DND-41 (cell line): ENCODE measurements around the gene FAM169A.
"Not testable (repeated sequence)": the region's sequence is repeated elsewhere in the genome, so short reads cannot be mapped to it uniquely, and the experiment has no call there.

Experiments
- ATAC-seq: fragments of 200-7000 bp; cut with Tn5 transposase; 3 replicates; pipeline ENCODE4 v1.9.1; 2021; ENCODE audit warnings: low read depth; ENCODE audit not compliant: insufficient read depth
- DNase-seq: peaks from one replicate; pipeline ENCODE4 v3.0.0-alpha.2; 2020
- H2AFZ ChIP-seq: 2 replicates; pipeline ENCODE4 v1.6.0; 2012; ENCODE audit warnings: low read depth, low read length
- H3K27ac ChIP-seq: 2 replicates; pipeline ENCODE4 v1.5.1; 2012; ENCODE audit warnings: low read length, inconsistent platforms
- H3K27me3 ChIP-seq: fragments of 200-600 bp; sonication (generic); 2 replicates; pipeline ENCODE4 v1.6.0; 2012; ENCODE audit warnings: low read length, mild to moderate bottlenecking, inconsistent platforms; ENCODE audit not compliant: insufficient read depth, poor library complexity
- H3K36me3 ChIP-seq: 2 replicates; pipeline ENCODE4 v1.5.1; 2012; ENCODE audit warnings: low read length, inconsistent platforms; ENCODE audit not compliant: insufficient read depth
- H3K4me1 ChIP-seq: 2 replicates; pipeline ENCODE4 v1.5.1; 2012; ENCODE audit warnings: mild to moderate bottlenecking, low read length; ENCODE audit not compliant: insufficient read depth
- H3K4me2 ChIP-seq: 2 replicates; pipeline ENCODE4 v1.6.0; 2012; ENCODE audit warnings: mild to moderate bottlenecking, moderate library complexity, low read length, inconsistent platforms; ENCODE audit not compliant: insufficient read depth
- H3K4me3 ChIP-seq, 2 experiments: fragments of 200-600 bp in 1 of 2; shearing (Covaris generic) in 1 of 2; 2 replicates each; pipeline ENCODE4 v1.5.1; 2012 to 2016; ENCODE audit warnings: inconsistent platforms in 2 of 2, low read length in 2 of 2, mild to moderate bottlenecking in 2 of 2, low read depth in 1 of 2, moderate library complexity in 1 of 2
- H3K79me2 ChIP-seq: 2 replicates; pipeline ENCODE4 v1.6.0; 2012; ENCODE audit warnings: low read length, inconsistent platforms; ENCODE audit not compliant: insufficient read depth
- H3K9ac ChIP-seq: 2 replicates; pipeline ENCODE4 v1.6.0; 2012; ENCODE audit warnings: low read depth, mild to moderate bottlenecking, inconsistent platforms, low read length, moderate library complexity
- H3K9me3 ChIP-seq: 2 replicates; pipeline ENCODE4 v1.5.1; 2012; ENCODE audit warnings: low read length, moderate library complexity, mild to moderate bottlenecking, inconsistent platforms; ENCODE audit not compliant: insufficient read depth, severe bottlenecking
- H4K20me1 ChIP-seq: 2 replicates; pipeline ENCODE4 v1.6.0; 2012; ENCODE audit warnings: low read length; ENCODE audit not compliant: insufficient read depth
- CTCF ChIP-seq: IDR thresholded peaks from 2 replicates; pipeline ENCODE4 v1.5.1; 2012; ENCODE audit warnings: borderline replicate concordance, low read length, moderate library complexity, mild to moderate bottlenecking; ENCODE audit not compliant: poor library complexity, severe bottlenecking; ENCODE audit errors: extremely low read depth
- EZH2 ChIP-seq: IDR thresholded peaks from 3 replicates; pipeline ENCODE4 v1.6.1; 2012; ENCODE audit warnings: borderline replicate concordance, low read depth, mild to moderate bottlenecking, moderate library complexity, low read length, inconsistent platforms; ENCODE audit not compliant: severe bottlenecking

The FAM169A gene

GRCh38 chr5:74865804-74866595 lies at the start of gene FAM169A:
FAM169A (minus strand) TSS chr5:74866387; CDS start chr5:74841676, 24,711 bp downstream.
- H3K36me3 ChIP-seq, result no peaks in the 10 kb centered on the region
- no peaks in the 10 kb centered on the region for H3K27me3 ChIP-seq
- TF ChIP-seq CTCF (peak; percentile 1), EZH2 (no peak)
- peak; percentile 84 for ATAC-seq
- H4K20me1 ChIP-seq, result no peaks in the 10 kb centered on the region; the same call in 1 of the 2 replicates
- H2AFZ ChIP-seq, result peak within 1 kb of the TSS; percentile 83
- H3K79me2 ChIP-seq, result peaks cover 44% of the 10 kb centered on the region
- H3K4me1 ChIP-seq, result peaks cover 28% of the 10 kb centered on the region
- peak; percentile 60 for DNase-seq
- H3K4me3 ChIP-seq, result peak within 1 kb of the TSS; percentile 56 to 82; a peak in 3 of 4 replicates
- peak within 1 kb of the TSS; percentile 87 for H3K4me2 ChIP-seq
- H3K9me3 ChIP-seq, result no peaks in the 10 kb centered on the region
- peak within 1 kb of the TSS; percentile 41 for H3K27ac ChIP-seq
- H3K9ac ChIP-seq, result peak within 1 kb of the TSS; percentile 73

GRCh38 chr5:74915488-74915887 lies 49.3 kb upstream of the FAM169A start:
- Histone ChIP-seq H3K4me3 (no peak overlapping the region), H3K9me3 (no peaks in the 10 kb centered on the region), H3K4me1 (no peaks in the 10 kb centered on the region), H3K9ac (no peak overlapping the region), H3K27me3 (no peaks in the 10 kb centered on the region), H3K36me3 (no peaks in the 10 kb centered on the region), H2AFZ (no peak overlapping the region), H3K4me2 (no peak overlapping the region), H3K27ac (no peak overlapping the region), H4K20me1 (no peaks in the 10 kb centered on the region), H3K79me2 (no peaks in the 10 kb centered on the region)
- DNase-seq (no peak), ATAC-seq (no peak)
- TF ChIP-seq EZH2 (no peak), CTCF (no peak)

GRCh38 chr5:74911421-74911820 lies 45.2 kb upstream of the FAM169A start:
- H3K4me1 ChIP-seq, H2AFZ ChIP-seq, H3K9ac ChIP-seq, ATAC-seq, H3K4me3 ChIP-seq, H3K27ac ChIP-seq, H3K36me3 ChIP-seq, H3K9me3 ChIP-seq, H4K20me1 ChIP-seq, H3K4me2 ChIP-seq, H3K79me2 ChIP-seq, H3K27me3 ChIP-seq, DNase-seq: not testable (repeated sequence)

- not testable (repeated sequence) for H3K4me1 ChIP-seq, H3K27me3 ChIP-seq, H3K9me3 ChIP-seq, DNase-seq, H3K4me3 ChIP-seq, H3K79me2 ChIP-seq, H3K36me3 ChIP-seq, H3K27ac ChIP-seq, H3K4me2 ChIP-seq, H2AFZ ChIP-seq, ATAC-seq, H4K20me1 ChIP-seq, H3K9ac ChIP-seq
These were observed 43.7 kb upstream of the FAM169A start for GRCh38 chr5:74909888-74910287.

GRCh38 chr5:74908237-74908636 lies 42.0 kb upstream of the FAM169A start:
- H3K9ac ChIP-seq, H3K4me3 ChIP-seq, H4K20me1 ChIP-seq, DNase-seq, H3K4me2 ChIP-seq, H3K27me3 ChIP-seq, H3K4me1 ChIP-seq, H2AFZ ChIP-seq, H3K36me3 ChIP-seq, H3K79me2 ChIP-seq, H3K9me3 ChIP-seq, H3K27ac ChIP-seq, ATAC-seq: not testable (repeated sequence)

- not testable (repeated sequence) for H4K20me1 ChIP-seq, H3K9me3 ChIP-seq, H3K27me3 ChIP-seq, H3K9ac ChIP-seq, H3K4me2 ChIP-seq, H3K4me3 ChIP-seq, H3K36me3 ChIP-seq, ATAC-seq, H2AFZ ChIP-seq, H3K79me2 ChIP-seq, DNase-seq, H3K4me1 ChIP-seq, H3K27ac ChIP-seq
These were observed 38.5 kb upstream of the FAM169A start for GRCh38 chr5:74904713-74905112.
